ENCODE measurements around the gene SLC44A5. TPM values are rescaled to one million over a fixed set of nuclear protein-coding genes. Genes with fewer than 3 reads are reported as not detected.

Gene SLC44A5
- total RNA-seq, 1 experiment from 2014 or later = 2.4 TPM

DNA sequence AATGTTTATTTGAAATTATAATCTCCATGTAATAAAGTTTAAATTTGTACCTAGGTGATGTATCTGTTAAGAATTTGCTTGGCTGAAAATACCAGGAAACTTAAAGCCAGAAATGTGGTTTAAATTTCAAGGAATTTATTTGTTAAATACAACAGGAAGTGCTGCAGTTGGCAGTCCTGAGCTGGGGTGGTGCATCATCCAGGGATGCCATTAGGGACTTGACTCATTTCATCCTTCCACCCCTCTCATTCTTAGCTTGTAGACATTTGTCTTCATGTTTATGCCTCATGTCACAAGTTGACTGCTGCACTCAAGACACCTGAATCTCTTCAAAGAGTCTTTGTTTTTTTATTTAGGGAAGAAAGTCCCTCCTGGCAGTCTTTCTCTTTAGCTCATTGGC is 300.8 kb downstream of the SLC44A5 start:
- H3K14ac ChIP-seq (ENCODE audit: insufficient read depth, low read length) = no peak overlapping the region
- TF ChIP-seq, protein P1, sequence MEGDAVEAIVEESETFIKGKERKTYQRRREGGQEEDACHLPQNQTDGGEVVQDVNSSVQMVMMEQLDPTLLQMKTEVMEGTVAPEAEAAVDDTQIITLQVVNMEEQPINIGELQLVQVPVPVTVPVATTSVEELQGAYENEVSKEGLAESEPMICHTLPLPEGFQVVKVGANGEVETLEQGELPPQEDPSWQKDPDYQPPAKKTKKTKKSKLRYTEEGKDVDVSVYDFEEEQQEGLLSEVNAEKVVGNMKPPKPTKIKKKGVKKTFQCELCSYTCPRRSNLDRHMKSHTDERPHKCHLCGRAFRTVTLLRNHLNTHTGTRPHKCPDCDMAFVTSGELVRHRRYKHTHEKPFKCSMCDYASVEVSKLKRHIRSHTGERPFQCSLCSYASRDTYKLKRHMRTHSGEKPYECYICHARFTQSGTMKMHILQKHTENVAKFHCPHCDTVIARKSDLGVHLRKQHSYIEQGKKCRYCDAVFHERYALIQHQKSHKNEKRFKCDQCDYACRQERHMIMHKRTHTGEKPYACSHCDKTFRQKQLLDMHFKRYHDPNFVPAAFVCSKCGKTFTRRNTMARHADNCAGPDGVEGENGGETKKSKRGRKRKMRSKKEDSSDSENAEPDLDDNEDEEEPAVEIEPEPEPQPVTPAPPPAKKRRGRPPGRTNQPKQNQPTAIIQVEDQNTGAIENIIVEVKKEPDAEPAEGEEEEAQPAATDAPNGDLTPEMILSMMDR (conservative IDR thresholded peaks at IDR 0.05) = no peak
- no peaks in the 10 kb centered on the region for H3K79me1 ChIP-seq (ENCODE audit: insufficient read depth, low read depth, low read length, poor library complexity, severe bottlenecking)
- no peak overlapping the region for H2AK5ac ChIP-seq (ENCODE audit: insufficient read length, low read length)
- no peak overlapping the region for H3K27ac ChIP-seq (ENCODE audit: insufficient read length, low read depth, low read length)
- no peak overlapping the region for H3K27ac Mint-ChIP-seq
- H4K91ac ChIP-seq (ENCODE audit: insufficient read length, low read depth, low read length) = no peak overlapping the region
- H3K23ac ChIP-seq (ENCODE audit: insufficient read length, low read depth, low read length) = no peak overlapping the region
- no peak for DNase-seq
- H3K4me2 ChIP-seq (ENCODE audit: insufficient read depth, insufficient read length, low read length) = no peak overlapping the region
- H2BK5ac ChIP-seq (ENCODE audit: insufficient read length, low read length) = no peak overlapping the region
- no peak overlapping the region for H2AFZ ChIP-seq (ENCODE audit: low read length)
- no peaks in the 10 kb centered on the region for H3K9me3 ChIP-seq (ENCODE audit: control insufficient read depth, low read depth, low read length)
- H3K27me3 Mint-ChIP-seq (ENCODE audit: low read depth) = no peaks in the 10 kb centered on the region
- H3K9me3 Mint-ChIP-seq = no peaks in the 10 kb centered on the region
- no peak overlapping the region for H4K8ac ChIP-seq (replicated peaks; ENCODE audit: insufficient read length, low read depth, low read length)
- H3K18ac ChIP-seq (ENCODE audit: insufficient read length, low read depth, low read length) = no peak overlapping the region
- no peaks in the 10 kb centered on the region for H3K27me3 ChIP-seq (ENCODE audit: insufficient read depth, low read length)
- no peaks in the 10 kb centered on the region for H3K23me2 ChIP-seq (ENCODE audit: insufficient read length, low read depth, low read length, poor library complexity, severe bottlenecking)
- H3K4me1 ChIP-seq (ENCODE audit: insufficient read depth, low read length) = no peaks in the 10 kb centered on the region
- H2BK20ac ChIP-seq (ENCODE audit: low read depth, low read length, poor library complexity, severe bottlenecking) = no peak overlapping the region
- no peak overlapping the region for H2BK12ac ChIP-seq (ENCODE audit: insufficient read length, low read depth, low read length)
- no peak overlapping the region for H2BK15ac ChIP-seq (ENCODE audit: low read depth, low read length)
- H4K5ac ChIP-seq (ENCODE audit: insufficient read length, low read depth, low read length) = no peak overlapping the region
- no peak overlapping the region for H2BK120ac ChIP-seq (ENCODE audit: low read depth, low read length, poor library complexity, severe bottlenecking)
- no peak overlapping the region for H3K56ac ChIP-seq (ENCODE audit: insufficient read length, low read depth, low read length)
- no peak overlapping the region for H3K9ac ChIP-seq (ENCODE audit: extremely low read depth, insufficient read length, low read length)
- H3K4me1 Mint-ChIP-seq = peaks cover 3 to 8% of the 10 kb centered on the region in 2 experiments; a peak in 2 of 4 replicates
- H3K36me3 Mint-ChIP-seq (ENCODE audit: insufficient read depth in 1 of 3, low read depth in 3 of 3) = no peaks in the 10 kb centered on the region
- no peaks in the 10 kb centered on the region for H3K79me2 ChIP-seq (ENCODE audit: insufficient read depth, low read length)
- H3K4ac ChIP-seq (ENCODE audit: low read depth, low read length) = no peak overlapping the region
- H3K4me3 Mint-ChIP-seq = no peak overlapping the region
- H3T11ph ChIP-seq (ENCODE audit: low read length) = no peak overlapping the region
- no peaks in the 10 kb centered on the region for H4K20me1 ChIP-seq (ENCODE audit: control insufficient read depth, insufficient read depth, insufficient read length)
